HG03060 (cell line): ENCODE results near the gene SLC15A5.

Experiments used
- ATAC-seq: cut with Tn5 transposase; IDR thresholded peaks from one replicate; pipeline ENCODE4 v1.9.1; 2021; ENCODE audit warnings: low read depth, moderate number of reproducible peaks; ENCODE audit not compliant: unreplicated experiment

SLC15A5 gene

GRCh38 chr12:16277585-16277984, at the start of gene SLC15A5:
Gene SLC15A5, minus strand, starts transcription at chr12:16277685. Its CDS starts 0 bp downstream, at chr12:16277685.
- ATAC-seq: no peak

- ATAC-seq: no peak
Observed at GRCh38 chr12:16325426-16325825, 47.9 kb upstream of the SLC15A5 start.

GRCh38 chr12:16324772-16325171, 47.3 kb upstream of the SLC15A5 start:
- no peak for ATAC-seq

GRCh38 chr12:16324272-16324671, 46.8 kb upstream of the SLC15A5 start:
- no peak for ATAC-seq

GRCh38 chr12:16323638-16324037, 46.2 kb upstream of the SLC15A5 start:
- ATAC-seq: no peak

GRCh38 chr12:16323010-16323409, 45.5 kb upstream of the SLC15A5 start:
- no peak for ATAC-seq

GRCh38 chr12:16310934-16311333, 33.4 kb upstream of the SLC15A5 start:
- no peak for ATAC-seq

- no peak for ATAC-seq
Observed at GRCh38 chr12:16307856-16308475, 30.5 kb upstream of the SLC15A5 start.

- no peak for ATAC-seq
Observed at GRCh38 chr12:16303939-16304338, 26.5 kb upstream of the SLC15A5 start.

GRCh38 chr12:16300736-16301135, 23.3 kb upstream of the SLC15A5 start:
- no peak for ATAC-seq

GRCh38 chr12:16300122-16300521, 22.6 kb upstream of the SLC15A5 start:
- ATAC-seq: no peak

- no peak for ATAC-seq
Observed at GRCh38 chr12:16299403-16299802, 21.9 kb upstream of the SLC15A5 start.

- ATAC-seq: no peak
Observed at GRCh38 chr12:16297521-16297920, 20.0 kb upstream of the SLC15A5 start.

- no peak for ATAC-seq
Observed at GRCh38 chr12:16294376-16294956, 17.0 kb upstream of the SLC15A5 start.

GRCh38 chr12:16291032-16291431, 13.5 kb upstream of the SLC15A5 start:
- ATAC-seq: no peak

GRCh38 chr12:16285586-16285985, 8.1 kb upstream of the SLC15A5 start:
- ATAC-seq: no peak

- no peak for ATAC-seq
Observed at GRCh38 chr12:16282978-16283377, 5.5 kb upstream of the SLC15A5 start.

- ATAC-seq: no peak
Observed at GRCh38 chr12:16282081-16282480, 4.6 kb upstream of the SLC15A5 start.

- ATAC-seq: no peak
Observed at GRCh38 chr12:16281157-16281556, 3.7 kb upstream of the SLC15A5 start.

GRCh38 chr12:16272222-16272621, 5.3 kb downstream of the SLC15A5 start:
- ATAC-seq: no peak

GRCh38 chr12:16271062-16271461, 6.4 kb downstream of the SLC15A5 start:
- ATAC-seq: no peak

- ATAC-seq: no peak
Observed at GRCh38 chr12:16269946-16270345, 7.5 kb downstream of the SLC15A5 start.

GRCh38 chr12:16266085-16266484, 11.4 kb downstream of the SLC15A5 start:
- no peak for ATAC-seq
